GM12878 (cell line): ENCODE data around the gene TSR1. TPM values are rescaled to one million over a fixed set of nuclear protein-coding genes. Genes with fewer than 3 reads are reported as not detected.

Experiments
- ATAC-seq: fragments of 200-7000 bp; cut with Tn5 transposase; 3 replicates; pipeline ENCODE4 v1.9.1; 2020; ENCODE audit warnings: mild to moderate bottlenecking, moderate library complexity
- BruUV-seq: library from RNA; stranded (reverse); fragments of 400-500 nt; replicated peaks from 2 replicates; lab custom pipeline; 2021; lab: Mats Ljungman, UMichigan
- CTCF ChIA-PET: fragments of 300-600 bp; sonication (Branson Sonifier 250); formaldehyde crosslinking; extraction: SDS; loops from one replicate; lab custom pipeline; 2021; ENCODE audit warnings: inconsistent platforms; lab: Yijun Ruan, JAX
- POLR2A ChIA-PET: fragments of 350-600 bp; formaldehyde crosslinking; extraction: SDS; loops from one replicate; lab custom pipeline; 2021; ENCODE audit warnings: inconsistent platforms; lab: Charles Lee
- RAD21 ChIA-PET: fragments of 300-600 bp; sonication (Branson Sonifier 250); formaldehyde crosslinking; loops from one replicate; lab custom pipeline; 2023; ENCODE audit warnings: antibody characterized with exemption; ENCODE audit not compliant: unreplicated experiment; lab: Charles Lee
- SMC1A ChIA-PET: fragments of 300-600 bp; sonication (Branson Sonifier 250); formaldehyde crosslinking; loops from one replicate; lab custom pipeline; 2023; ENCODE audit not compliant: unreplicated experiment, uncharacterized antibody; lab: Charles Lee
- DNase-seq: peaks from one replicate; pipeline ENCODE4 v3.0.0-alpha.2; 2011; ENCODE audit warnings: low read depth, low spot score
- FAIRE-seq: peaks from 3 replicates; lab custom pipeline; 2011; peaks lifted over from hg19 to GRCh38; lab: Jason Lieb, UNC
- H2AFZ ChIP-seq: 2 replicates; pipeline ENCODE4 v1.6.0; 2011; ENCODE audit warnings: low read depth, low read length, control low read depth; ENCODE audit not compliant: control insufficient read depth
- H3K27ac ChIP-seq: 2 replicates; pipeline ENCODE4 v1.5.1; 2011; ENCODE audit warnings: control low read depth; ENCODE audit not compliant: control insufficient read depth, insufficient read depth
- H3K27me3 ChIP-seq, 2 experiments: replicated peaks in 1 of 2; 2 replicates each; pipeline versions ENCODE4 v1.6.0 to v1.6.1; 2011; ENCODE audit warnings: low read length in 1 of 2; ENCODE audit not compliant: control insufficient read depth in 2 of 2, insufficient read depth in 2 of 2
- H3K36me3 ChIP-seq, 2 experiments: 2 replicates each; pipeline ENCODE4 v1.5.1; 2011; ENCODE audit warnings: low read length in 1 of 2; ENCODE audit not compliant: control insufficient read depth in 2 of 2, insufficient read depth in 2 of 2
- H3K4me1 ChIP-seq: 2 replicates; pipeline ENCODE4 v1.6.1; 2011; ENCODE audit warnings: mild to moderate bottlenecking, low read length, moderate library complexity, mixed read lengths; ENCODE audit not compliant: control insufficient read depth, insufficient read depth
- H3K4me2 ChIP-seq: 2 replicates; pipeline ENCODE4 v1.6.0; 2011; ENCODE audit warnings: control low read depth; ENCODE audit not compliant: control insufficient read depth, insufficient read depth
- H3K4me3 ChIP-seq: fragments of 200-600 bp; sonication (generic); 2 replicates; pipeline ENCODE4 v1.5.1; 2016
- H3K79me2 ChIP-seq: 2 replicates; pipeline ENCODE4 v1.6.0; 2011; ENCODE audit warnings: low read length; ENCODE audit not compliant: control insufficient read depth, insufficient read depth
- H3K9ac ChIP-seq: 2 replicates; pipeline ENCODE4 v1.8.0; 2011; ENCODE audit warnings: low read length, control low read depth, mixed read lengths; ENCODE audit not compliant: control insufficient read depth, insufficient read depth
- H3K9me3 ChIP-seq: replicated peaks from 3 replicates; pipeline ENCODE4 v1.5.1; 2011; ENCODE audit warnings: mild to moderate bottlenecking, low read length; ENCODE audit not compliant: control insufficient read depth, insufficient read depth
- H4K20me1 ChIP-seq: 2 replicates; pipeline ENCODE4 v1.6.0; 2011; ENCODE audit not compliant: control insufficient read depth, insufficient read depth
- BMI1 ChIP-seq: fragments of 450-650 bp; IDR thresholded peaks from 2 replicates; pipeline ENCODE4 v1.6.1; 2016; ENCODE audit warnings: mild to moderate bottlenecking, moderate library complexity, borderline replicate concordance
- CHD1 ChIP-seq: IDR thresholded peaks from 2 replicates; pipeline ENCODE4 v1.6.1; 2012; ENCODE audit warnings: low read depth, low read length, improper control_type of control experiment
- CTCF ChIP-seq, 3 experiments: IDR thresholded peaks in 2 of 3; conservative IDR thresholded peaks in 1 of 3; 2 replicates each; pipeline ENCODE4 v1.5.1; 2011; ENCODE audit warnings: low read depth in 3 of 3, low read length in 3 of 3, mild to moderate bottlenecking in 3 of 3, control low read depth in 2 of 3, moderate library complexity in 2 of 3, inconsistent platforms in 1 of 3, mixed read lengths in 1 of 3; ENCODE audit not compliant: control insufficient read depth in 2 of 3, insufficient read depth in 1 of 3; ENCODE audit errors: extremely low read depth in 1 of 3
- HCFC1 ChIP-seq: fragments of 150-350 bp; IDR thresholded peaks from 2 replicates; pipeline ENCODE4 v1.6.1; 2014; ENCODE audit warnings: low read length
- HDAC6 ChIP-seq: fragments of 200-600 bp; sonication (generic); IDR thresholded peaks from one replicate; pipeline ENCODE4 v1.8.0; 2017; ENCODE audit warnings: antibody characterized with exemption; ENCODE audit not compliant: unreplicated experiment
- KAT2A ChIP-seq: conservative IDR thresholded peaks from 2 replicates; pipeline ENCODE4 v1.6.1; 2011; ENCODE audit warnings: low read depth, low read length; ENCODE audit not compliant: control insufficient read depth
- MTA2 ChIP-seq: fragments of 450-650 bp; IDR thresholded peaks from 2 replicates; pipeline ENCODE4 v1.6.1; 2016; ENCODE audit warnings: low read depth, mild to moderate bottlenecking, moderate library complexity
- NBN ChIP-seq: fragments of 450-650 bp; IDR thresholded peaks from 2 replicates; pipeline ENCODE4 v1.6.1; 2016
- POLR2AphosphoS2 ChIP-seq: IDR thresholded peaks from 2 replicates; pipeline ENCODE4 v1.6.1; 2011; ENCODE audit warnings: low read depth, mild to moderate bottlenecking, low read length, improper control_type of control experiment, moderate library complexity
- RAD51 ChIP-seq: fragments of 450-650 bp; IDR thresholded peaks from 2 replicates; pipeline ENCODE4 v1.6.1; 2016; ENCODE audit warnings: moderate library complexity, mild to moderate bottlenecking, inconsistent platforms
- TCF3 ChIP-seq: IDR thresholded peaks from 2 replicates; pipeline ENCODE4 v1.6.1; 2012; ENCODE audit warnings: low read depth, mild to moderate bottlenecking, low read length, borderline replicate concordance; ENCODE audit not compliant: insufficient read depth
- TCF7 ChIP-seq: IDR thresholded peaks from 2 replicates; pipeline ENCODE4 v1.6.1; 2014; ENCODE audit warnings: antibody characterized with exemption, borderline replicate concordance
- YBX1 ChIP-seq: fragments of 450-650 bp; IDR thresholded peaks from 2 replicates; pipeline ENCODE4 v1.6.1; 2016; ENCODE audit warnings: antibody characterized with exemption
- YY1 ChIP-seq: IDR thresholded peaks from 2 replicates; pipeline ENCODE4 v1.6.1; 2011; ENCODE audit warnings: low read depth, mild to moderate bottlenecking, low read length
- ZBTB33 ChIP-seq: fragments of 450-650 bp; IDR thresholded peaks from 2 replicates; pipeline ENCODE4 v1.6.1; 2017; ENCODE audit warnings: mild to moderate bottlenecking
- WGBS: methylation state at CpG from one replicate; pipeline ENCODE4 v1.1.6; 2016; ENCODE audit warnings: low lambda C conversion rate; ENCODE audit not compliant: insufficient replicate concordance, insufficient coverage; ENCODE audit errors: missing lambda C conversion rate; 5-methylcytosine and 5-hydroxymethylcytosine counted together
- in situ Hi-C: fragments of 300-500 bp; cut with MboI; formaldehyde crosslinking; loops from 9 replicates; pipeline ENCODE4 v1.14.3; 2018; ENCODE audit warnings: mixed read lengths
- intact Hi-C: fragments of 100-400 bp; cut with micrococcal nuclease; formaldehyde crosslinking; loops from one replicate; pipeline ENCODE4 v1.14.2; 2022; ENCODE audit not compliant: unreplicated experiment
- polyA plus RNA-seq, 11 experiments: library from polyadenylated mRNA; depleted of rRNA in 4 of 11; unstranded in 6 of 11; stranded (reverse) in 5 of 11; fragments of >200 nt; fragmentation: Nextera tagmentation in 4 of 11; fragmentation: Illumina TruSeq in 1 of 11; extraction: Ambion mirVana in 4 of 11; extraction: Trizol in 1 of 11; gene quantifications; 1 replicate in 1 of 11; 2 replicates in 10 of 11; pipeline versions ENCODE4 v1.2.1 to v1.2.3, GENCODE V29; 2011 to 2016; ENCODE audit warnings: inconsistent platforms in 2 of 11, missing spikeins in 2 of 11, low read depth in 1 of 11
- total RNA-seq, 4 experiments: library from RNA; depleted of rRNA in 3 of 4; stranded (reverse); fragments of >200 nt in 3 of 4; fragmentation: Illumina TruSeq in 1 of 4; extraction: Trizol in 1 of 4; gene quantifications; 2 replicates each; pipeline versions ENCODE4 v1.2.1 to v1.2.3, GENCODE V29; 2013 to 2021

Gene TSR1
- total and polyA plus RNA-seq, 10 of the 15 experiments (the other 5 are each of a cell fraction or from before 2014, with no cell fraction given): 14.7 to 100 (median 46.9) TPM

GRCh38 chr17:2275722-2276121, 60.5 kb downstream of the TSR1 start:
- Histone ChIP-seq H3K9ac (no peak overlapping the region), H3K4me1 (no peaks in the 10 kb centered on the region), H3K27me3 (no peaks in the 10 kb centered on the region), H3K4me2 (no peak overlapping the region), H3K4me3 (no peak overlapping the region), H4K20me1 (no peaks in the 10 kb centered on the region), H3K36me3 (peaks cover 2 to 19% of the 10 kb centered on the region in 2 experiments), H3K9me3 (no peaks in the 10 kb centered on the region), H2AFZ (no peak overlapping the region), H3K27ac (no peak overlapping the region), H3K79me2 (no peaks in the 10 kb centered on the region)
- ChIA-PET RAD21 (no interaction called here), POLR2A (interaction anchor here (0.6 kb wide), 1 partner anchor 238 kb away, joined by 3 read pairs; no protein-coding TSS in a partner anchor), SMC1A (interaction anchor here (0.9 to 2.2 kb wide), 2 partner anchors 8 to 22 kb away, joined by 6 to 8 read pairs; no protein-coding TSS in a partner anchor), CTCF (interaction anchor here (0.7 to 1.5 kb wide), 2 partner anchors 31 to 181 kb away, joined by 4 read pairs; no protein-coding TSS in a partner anchor)
- FAIRE-seq (no peak), DNase-seq (no peak), ATAC-seq (no peak)
- no peak for TF ChIP-seq HCFC1
- TF ChIP-seq HDAC6: no peak
- TF ChIP-seq TCF3: no peak
- TF ChIP-seq TCF7: no peak
- TF ChIP-seq YY1: no peak
- TF ChIP-seq RAD51: no peak
- no peak for TF ChIP-seq NBN
- TF ChIP-seq ZBTB33: no peak
- no peak for TF ChIP-seq CHD1
- TF ChIP-seq KAT2A: no peak
- TF ChIP-seq MTA2: no peak
- no peak for TF ChIP-seq POLR2AphosphoS2
- TF ChIP-seq BMI1: no peak
- no peak for TF ChIP-seq CTCF (IDR thresholded peaks at IDR 0.05 in 2 of 3, conservative IDR thresholded peaks at IDR 0.05 in 1 of 3; ENCODE audit: control insufficient read depth in 2 of 3, extremely low read depth in 1 of 3, insufficient read depth in 1 of 3, low read depth in 3 of 3, low read length in 3 of 3)
- no peak for TF ChIP-seq YBX1
- in situ Hi-C loops (no loop called here), intact Hi-C loops (no loop called here)
- BruUV-seq: no TSS peak
- 84% methylated on average over 1 of the region's 1 CpG for WGBS
